Epithelial cell of umbilical artery (primary cell): ENCODE results near the gene CACNA1I. TPM values are rescaled to one million over a fixed set of nuclear protein-coding genes. Genes with fewer than 3 reads are reported as not detected.

Experiments
- total RNA-seq: library from RNA; depleted of rRNA; stranded (reverse); fragments of >200 nt; gene quantifications from 2 replicates; pipeline ENCODE4 v1.2.3, GENCODE V29; 2014

CACNA1I gene
- total RNA-seq = not detected in 2 replicates

GRCh38 chr22:39570665-39571064 is at the start of gene CACNA1I:
Gene CACNA1I, plus strand, starts transcription at chr22:39570753. Its CDS starts 0 bp downstream, at chr22:39570753.

GRCh38 chr22:39532215-39533073 is 38.1 kb upstream of the CACNA1I start, which contains the start of gene RPS19BP1:
Gene RPS19BP1, minus strand, starts transcription at chr22:39532748. Its CDS starts 10 bp downstream, at chr22:39532738.

Other genes with a start within 250 kb of the CACNA1I start
- 1.8 and 2.6 TPM in 2 replicates for gene SYNGR1, start 220.8 kb upstream of the CACNA1I start, total RNA-seq
- gene TAB1, start 171.0 kb upstream of the CACNA1I start, total RNA-seq = 10.1 and 13.5 TPM in 2 replicates
- under 0.01 TPM in 1 of 2 replicates, not detected in the other for gene MGAT3, start 113.7 kb upstream of the CACNA1I start, total RNA-seq
- gene MIEF1, start 68.5 kb upstream of the CACNA1I start, total RNA-seq = 20.8 and 21.1 TPM in 2 replicates
- 183 and 249 TPM in 2 replicates for gene ATF4, start 50.2 kb upstream of the CACNA1I start, total RNA-seq
- gene RPS19BP1, start 38.0 kb upstream of the CACNA1I start, total RNA-seq = 47.6 and 78.6 TPM in 2 replicates